HL-60 (cell line): Measurements from ENCODE around the gene SH3RF1.

Experiments used
- CTCF ChIP-seq: IDR thresholded peaks from one replicate; pipeline ENCODE4 v1.5.1; 2011; ENCODE audit warnings: low read length, control low read depth, inconsistent platforms; ENCODE audit not compliant: insufficient read depth
- POLR2AphosphoS5 ChIP-seq: IDR thresholded peaks from 2 replicates; pipeline ENCODE4 v1.6.1; 2012; ENCODE audit warnings: low read depth
- REST ChIP-seq: IDR thresholded peaks from 2 replicates; pipeline ENCODE4 v1.6.1; 2012; ENCODE audit warnings: low read depth; ENCODE audit not compliant: insufficient replicate concordance

GRCh38 chr4:169160825-169161224 lies 109.9 kb downstream of the SH3RF1 start:
- TF ChIP-seq REST = no peak
- TF ChIP-seq POLR2AphosphoS5 = no peak
- no peak for TF ChIP-seq CTCF
